Cardiac muscle cell (in vitro differentiated cells and primary cell): ENCODE results near the gene CENPX. TPM values are rescaled to one million over a fixed set of nuclear protein-coding genes. Genes with fewer than 3 reads are reported as not detected.

Experiments used
- DNase-seq, 2 donors: peaks; one replicate each; pipeline versions ENCODE4 v3.0.0 to v3.0.0-alpha.2; 2010 to 2017; ENCODE audit warnings: low read depth in 1 of 2, low spot score in 1 of 2
- H3K27ac ChIP-seq: fragments of 200-600 bp; sonication (generic); 2 replicates; pipeline ENCODE4 v1.5.1; 2016
- H3K27me3 ChIP-seq: fragments of 200-600 bp; sonication (generic); 2 replicates; pipeline ENCODE4 v1.6.0; 2016; ENCODE audit warnings: control low read depth
- H3K36me3 ChIP-seq: fragments of 200-600 bp; sonication (generic); 2 replicates; pipeline ENCODE4 v1.5.1; 2016; ENCODE audit warnings: control low read depth
- H3K4me1 ChIP-seq: fragments of 200-600 bp; sonication (generic); 2 replicates; pipeline ENCODE4 v1.8.1; 2017; ENCODE audit warnings: low read depth, mild to moderate bottlenecking, mixed run types
- H3K4me3 ChIP-seq: fragments of 200-600 bp; sonication (generic); 2 replicates; pipeline ENCODE4 v1.5.1; 2016; ENCODE audit warnings: mild to moderate bottlenecking
- H3K9me3 ChIP-seq: fragments of 200-600 bp; sonication (generic); 2 replicates; pipeline ENCODE4 v1.5.1; 2017; ENCODE audit warnings: low read depth, mild to moderate bottlenecking, control low read depth
- polyA plus RNA-seq: library from polyadenylated mRNA; unstranded; fragments of >200 nt; fragmentation: Nextera tagmentation; extraction: Ambion mirVana; gene quantifications from 2 replicates; pipeline ENCODE4 v1.2.1, GENCODE V29; 2016
- total RNA-seq: library from RNA; depleted of rRNA; stranded (reverse); fragments of >200 nt; gene quantifications from 2 replicates; pipeline ENCODE4 v1.2.3, GENCODE V29; 2016
- TF ChIP-seq, protein P1 (sequence below): IDR thresholded peaks from 2 replicates; pipeline ENCODE4 v1.5.1; 2012; ENCODE audit warnings: low read depth, mild to moderate bottlenecking, low read length

CENPX gene
- total and polyA plus RNA-seq, 2 experiments from 2014 or later: 82.9 to 129 TPM

DNA sequence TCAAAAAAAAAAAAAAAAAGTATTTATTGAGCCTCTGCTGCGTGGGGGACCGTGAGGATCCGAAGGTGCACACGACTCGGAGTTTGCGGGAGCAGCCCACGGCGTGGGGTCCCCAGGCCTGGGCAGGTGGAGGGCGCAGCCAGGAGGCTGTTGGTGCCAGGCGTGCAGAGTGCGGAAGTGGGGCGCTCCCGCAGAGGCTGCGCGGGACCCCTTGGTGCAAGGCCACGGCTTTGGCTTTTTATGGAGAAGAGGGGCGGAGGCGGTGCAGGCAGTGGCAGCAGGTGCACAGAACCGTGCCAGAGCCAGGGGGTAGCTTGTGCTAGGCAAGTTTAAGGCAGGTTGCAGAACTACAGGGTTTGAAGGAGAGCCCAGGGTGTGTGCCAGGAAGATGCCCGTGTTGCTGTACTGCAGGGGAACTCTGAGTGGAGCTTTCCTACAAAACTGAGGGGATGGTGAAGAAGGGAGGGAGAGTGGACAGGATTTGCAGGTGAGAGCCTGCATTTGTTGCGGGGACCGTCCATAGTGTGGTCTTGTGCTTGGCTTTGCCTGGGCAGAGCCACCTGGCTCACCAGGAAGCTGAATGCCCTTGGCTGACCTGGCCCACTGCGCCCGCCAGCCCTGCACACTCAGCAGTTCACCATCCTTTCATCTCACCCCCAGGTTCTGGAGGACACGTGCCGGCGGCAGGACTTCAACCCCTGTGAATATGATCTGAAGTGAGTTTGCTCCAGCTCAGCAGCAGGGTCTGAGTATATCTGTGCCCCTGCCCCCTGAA, 44.0 kb downstream of the CENPX start:
- DNase-seq: no peak
- H3K4me1 ChIP-seq: no peaks in the 10 kb centered on the region
- H3K27me3 ChIP-seq: no peaks in the 10 kb centered on the region
- TF ChIP-seq, protein P1, sequence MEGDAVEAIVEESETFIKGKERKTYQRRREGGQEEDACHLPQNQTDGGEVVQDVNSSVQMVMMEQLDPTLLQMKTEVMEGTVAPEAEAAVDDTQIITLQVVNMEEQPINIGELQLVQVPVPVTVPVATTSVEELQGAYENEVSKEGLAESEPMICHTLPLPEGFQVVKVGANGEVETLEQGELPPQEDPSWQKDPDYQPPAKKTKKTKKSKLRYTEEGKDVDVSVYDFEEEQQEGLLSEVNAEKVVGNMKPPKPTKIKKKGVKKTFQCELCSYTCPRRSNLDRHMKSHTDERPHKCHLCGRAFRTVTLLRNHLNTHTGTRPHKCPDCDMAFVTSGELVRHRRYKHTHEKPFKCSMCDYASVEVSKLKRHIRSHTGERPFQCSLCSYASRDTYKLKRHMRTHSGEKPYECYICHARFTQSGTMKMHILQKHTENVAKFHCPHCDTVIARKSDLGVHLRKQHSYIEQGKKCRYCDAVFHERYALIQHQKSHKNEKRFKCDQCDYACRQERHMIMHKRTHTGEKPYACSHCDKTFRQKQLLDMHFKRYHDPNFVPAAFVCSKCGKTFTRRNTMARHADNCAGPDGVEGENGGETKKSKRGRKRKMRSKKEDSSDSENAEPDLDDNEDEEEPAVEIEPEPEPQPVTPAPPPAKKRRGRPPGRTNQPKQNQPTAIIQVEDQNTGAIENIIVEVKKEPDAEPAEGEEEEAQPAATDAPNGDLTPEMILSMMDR: no peak
- H3K36me3 ChIP-seq: no peaks in the 10 kb centered on the region
- H3K4me3 ChIP-seq: peak overlapping the region; percentile 79
- no peak overlapping the region for H3K27ac ChIP-seq
- no peaks in the 10 kb centered on the region for H3K9me3 ChIP-seq

DNA sequence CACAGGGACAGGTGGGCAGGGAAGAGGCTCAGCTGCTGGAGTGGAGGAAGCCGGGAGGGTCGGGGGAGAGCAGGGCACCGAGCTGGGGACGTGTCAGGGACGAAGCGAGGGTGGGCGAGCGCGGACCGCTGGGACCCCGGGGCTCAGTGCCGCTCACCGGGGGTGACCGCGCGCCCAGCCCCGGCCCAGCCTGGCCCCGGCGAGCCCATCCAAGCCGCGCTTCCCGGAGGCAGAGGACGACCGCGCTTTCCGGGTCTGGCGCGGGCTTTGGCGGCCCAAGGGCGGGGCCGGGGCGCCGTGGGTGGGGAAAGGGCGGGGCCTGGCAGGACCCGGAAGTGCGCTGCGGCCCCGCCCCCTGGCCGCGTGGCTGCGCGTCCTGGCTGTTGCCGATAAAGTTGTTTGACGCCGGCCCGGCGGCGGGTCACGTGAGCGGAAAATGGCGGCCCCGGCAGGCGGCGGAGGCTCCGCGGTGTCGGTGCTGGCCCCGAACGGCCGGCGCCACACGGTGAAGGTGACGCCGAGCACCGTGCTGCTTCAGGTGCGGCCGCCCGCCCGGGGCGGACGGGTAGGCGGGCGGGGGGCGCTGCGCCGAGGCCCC, 45.4 kb downstream of the CENPX start, which contains the start of gene ASPSCR1:
Gene ASPSCR1, plus strand, starts transcription at position 419 of the 598 bp plus-strand sequence. Its CDS starts 18 bp downstream, at position 437.
- DNase-seq: peak; percentile 96

DNA sequence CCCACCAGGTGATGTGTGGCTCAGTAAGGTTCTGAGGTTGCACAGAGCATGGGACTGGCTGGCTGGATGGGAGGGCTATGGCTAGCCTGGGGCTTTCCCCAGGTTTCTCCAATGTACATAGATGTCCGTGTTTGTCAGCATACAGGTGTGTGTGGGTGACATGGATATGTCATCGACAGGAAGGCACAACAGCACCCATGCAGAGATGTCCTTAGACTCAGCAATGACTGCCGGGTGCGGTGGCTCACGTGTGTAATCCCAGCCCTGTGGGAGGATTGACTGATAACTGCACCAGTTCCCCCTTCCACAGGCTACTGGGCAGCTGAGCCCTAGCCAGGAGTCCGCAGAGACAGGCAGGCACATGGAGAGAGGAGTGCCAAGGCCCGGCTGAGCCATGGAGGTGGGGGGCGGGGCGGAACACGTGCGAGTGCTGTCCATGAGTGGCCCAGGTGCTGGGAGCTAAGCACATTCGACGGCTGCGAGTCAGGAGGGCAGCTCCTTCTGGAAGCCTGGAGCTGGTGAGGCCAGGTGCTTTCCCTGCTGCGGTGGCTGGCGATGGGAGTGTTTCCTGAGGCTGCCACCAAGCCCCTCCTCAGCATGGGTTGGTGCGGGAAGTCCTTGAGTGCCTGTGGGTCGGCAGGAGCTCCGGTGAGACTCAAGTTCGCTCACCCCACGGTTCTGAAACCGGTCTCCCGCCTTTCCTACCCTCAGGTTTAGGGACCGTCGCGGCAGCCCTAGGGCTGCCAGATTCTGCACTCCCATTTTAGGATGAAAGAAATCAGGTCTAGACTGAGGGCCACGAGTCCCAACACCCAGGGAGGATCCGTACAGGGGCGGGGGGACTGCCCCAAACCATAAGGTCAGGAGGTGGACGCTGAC, 46.1 kb downstream of the CENPX start:
- Histone ChIP-seq H3K4me3 (peak overlapping the region; percentile 79), H3K27me3 (no peaks in the 10 kb centered on the region), H3K4me1 (no peaks in the 10 kb centered on the region), H3K27ac (no peak overlapping the region), H3K9me3 (no peaks in the 10 kb centered on the region), H3K36me3 (no peaks in the 10 kb centered on the region)
- no peak for DNase-seq
- TF ChIP-seq, protein P1: no peak

More for the DNA sequence above, 45.4 kb downstream of the CENPX start, which contains the start of gene ASPSCR1:
- H3K4me1 ChIP-seq: no peaks in the 10 kb centered on the region
- H3K9me3 ChIP-seq: no peaks in the 10 kb centered on the region
- peak within 1 kb of the TSS; percentile 91 for H3K27ac ChIP-seq
- no peaks in the 10 kb centered on the region for H3K36me3 ChIP-seq
- H3K4me3 ChIP-seq: peak within 1 kb of the TSS; percentile 79
- TF ChIP-seq, protein P1: no peak
- no peaks in the 10 kb centered on the region for H3K27me3 ChIP-seq

DNA sequence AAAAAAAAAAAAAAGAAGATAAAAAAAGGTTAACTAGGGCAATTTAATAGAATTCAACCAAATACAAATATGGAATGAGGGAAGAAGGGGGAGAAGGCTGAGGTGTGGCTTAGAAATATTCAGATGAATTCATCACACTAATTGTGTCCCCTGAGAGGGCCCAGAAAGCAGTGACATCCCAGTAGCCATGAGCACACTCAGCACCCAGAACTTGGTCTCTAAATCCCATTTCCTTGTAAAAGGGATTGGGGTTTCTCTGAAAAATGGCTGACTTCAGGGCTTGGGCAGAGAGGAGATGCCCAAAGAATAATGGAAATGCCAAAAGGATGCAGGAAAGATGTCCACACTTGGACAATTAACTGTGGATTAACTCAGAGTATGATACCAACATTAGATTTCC, 49.2 kb downstream of the CENPX start:
- no peaks in the 10 kb centered on the region for H3K36me3 ChIP-seq
- H3K4me3 ChIP-seq: no peak overlapping the region
- no peaks in the 10 kb centered on the region for H3K9me3 ChIP-seq
- peaks cover 2% of the 10 kb centered on the region for H3K4me1 ChIP-seq
- no peak for DNase-seq
- H3K27ac ChIP-seq: no peak overlapping the region
- TF ChIP-seq, protein P1: no peak
- H3K27me3 ChIP-seq: no peaks in the 10 kb centered on the region

DNA sequence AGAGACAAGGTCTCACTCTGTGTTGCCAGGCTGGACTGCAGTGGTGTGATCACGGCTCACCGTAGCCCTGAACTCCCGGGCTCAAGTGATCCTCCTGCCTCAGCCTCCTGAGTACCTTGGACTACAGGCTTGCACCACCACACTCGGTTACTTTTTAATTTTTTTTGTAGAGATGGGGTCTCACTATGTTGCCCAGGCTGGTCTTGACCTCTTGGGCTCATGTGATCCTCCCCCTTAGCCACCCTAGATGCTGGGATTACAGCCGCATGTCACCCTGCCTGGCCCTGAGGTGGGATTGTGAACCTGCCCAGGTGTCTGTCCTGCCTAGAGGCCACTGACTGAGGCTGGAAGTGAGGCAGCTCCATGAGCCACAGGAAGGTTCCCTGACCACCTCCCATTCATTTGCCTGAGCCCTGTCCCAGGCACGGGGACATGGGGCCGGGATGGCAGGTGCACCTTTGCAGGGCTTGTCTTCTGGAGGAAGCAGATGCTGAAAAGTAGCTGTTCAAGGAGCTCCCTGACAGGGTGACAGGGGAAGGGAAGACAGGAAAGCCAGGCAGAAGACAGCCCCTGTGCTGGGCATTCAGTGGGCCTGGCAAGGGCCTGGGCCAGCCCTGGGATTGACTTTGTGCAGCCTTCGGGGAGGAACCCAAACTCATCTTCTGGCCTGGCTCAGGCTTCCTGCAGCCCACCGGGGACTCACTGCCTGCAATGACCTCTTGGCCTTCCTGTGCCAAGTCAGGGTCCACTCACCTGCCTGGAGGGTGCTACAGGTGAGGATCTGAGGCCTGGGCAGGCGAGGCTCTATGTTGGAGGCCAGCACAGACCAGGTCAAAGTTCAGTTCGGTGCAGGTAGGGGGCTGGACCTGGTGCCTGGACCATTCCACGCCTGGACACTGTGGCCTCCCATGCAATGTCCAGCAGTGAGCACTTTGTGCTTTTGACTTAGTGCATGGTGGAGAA, 53.5 kb downstream of the CENPX start:
- no peak for DNase-seq
- Histone ChIP-seq H3K4me3 (no peak overlapping the region), H3K27ac (no peak overlapping the region), H3K9me3 (no peaks in the 10 kb centered on the region), H3K4me1 (peaks cover 17% of the 10 kb centered on the region), H3K27me3 (peaks cover 2% of the 10 kb centered on the region), H3K36me3 (no peaks in the 10 kb centered on the region)
- TF ChIP-seq, protein P1: no peak
